ENCODE results near the gene RPF1. TPM values are rescaled to one million over a fixed set of nuclear protein-coding genes. Genes with fewer than 3 reads are reported as not detected.

Gene RPF1
- total RNA-seq, 5 donors from 2014 or later (not counting 1 experiment from before 2014, with no cell fraction given): 40.8 to 52.1 (median 43.6) TPM

DNA sequence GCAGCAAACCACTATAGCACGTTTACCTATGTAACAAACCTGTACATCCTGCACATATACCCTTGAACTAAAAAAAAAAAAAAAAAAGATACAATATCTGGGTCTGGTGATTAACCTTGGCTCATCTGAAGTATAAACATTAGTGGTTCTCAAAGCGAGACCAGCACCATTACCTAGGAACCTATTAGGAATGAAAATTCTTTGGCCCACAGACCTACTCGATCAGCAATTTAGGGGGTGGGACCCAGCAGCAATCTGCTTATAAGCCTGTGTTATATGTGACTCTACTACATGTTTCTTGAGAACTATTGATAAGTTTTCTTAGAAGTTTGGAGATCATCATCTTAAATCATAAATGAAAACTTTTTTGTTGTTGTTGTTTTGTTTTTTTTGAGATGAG lies 17.4 kb downstream of the RPF1 start:
- Mint-ChIP-seq H3K27ac (no peak overlapping the region), H3K4me3 (no peak overlapping the region), H3K36me3 (peaks cover 36% of the 10 kb centered on the region), H3K9me3 (no peaks in the 10 kb centered on the region), H3K4me1 (peaks cover 22 to 37% (median 30%) of the 10 kb centered on the region in 3 donors), H3K27me3 (no peaks in the 10 kb centered on the region)
- DNase-seq (no peak), ATAC-seq (replicated peaks in 1 of 4) (no peak)
- WGBS (ENCODE audit: insufficient coverage): no CpG with 5 or more reads among the region's 3 CpGs
- ChIA-PET CTCF (interaction anchor here (0.6 to 1.5 kb wide), 3 partner anchors 10 to 533 kb away, joined by 3 to 4 read pairs (median 3); partner anchors contain the start of genes GNG5 (in 1 of the 2) and SPATA1 (in 1 of the 2)), POLR2A (interaction anchor here in 1 of 2 donors (2.2 kb wide), 1 partner anchor 16 kb away, joined by 7 read pairs; no protein-coding TSS in a partner anchor)
- peaks cover 0 to 81% of the 10 kb centered on the region in 2 donors for H3K36me3 ChIP-seq (ENCODE audit: control insufficient read depth in 2 of 2, extremely low read depth in 1 of 2, insufficient read depth in 1 of 2, low read length in 1 of 2)
- no peak overlapping the region for H3K4me3 ChIP-seq (ENCODE audit: control insufficient read depth in 1 of 2, extremely low read depth in 1 of 2, low read length in 1 of 2)
- no peak overlapping the region for H3K27ac ChIP-seq (ENCODE audit: low read length)
- H3K9me3 ChIP-seq: no peaks in the 10 kb centered on the region
- peaks cover 0 to 2% of the 10 kb centered on the region in 2 experiments for H3K4me1 ChIP-seq (ENCODE audit: control insufficient read depth in 1 of 2, extremely low read depth in 1 of 2, insufficient read depth in 2 of 2, low read length in 2 of 2)
- no peaks in the 10 kb centered on the region for H3K27me3 ChIP-seq (replicated peaks in 1 of 2; ENCODE audit: control insufficient read depth in 2 of 2, extremely low read depth in 1 of 2, insufficient read depth in 2 of 2, low read length in 1 of 2)

DNA sequence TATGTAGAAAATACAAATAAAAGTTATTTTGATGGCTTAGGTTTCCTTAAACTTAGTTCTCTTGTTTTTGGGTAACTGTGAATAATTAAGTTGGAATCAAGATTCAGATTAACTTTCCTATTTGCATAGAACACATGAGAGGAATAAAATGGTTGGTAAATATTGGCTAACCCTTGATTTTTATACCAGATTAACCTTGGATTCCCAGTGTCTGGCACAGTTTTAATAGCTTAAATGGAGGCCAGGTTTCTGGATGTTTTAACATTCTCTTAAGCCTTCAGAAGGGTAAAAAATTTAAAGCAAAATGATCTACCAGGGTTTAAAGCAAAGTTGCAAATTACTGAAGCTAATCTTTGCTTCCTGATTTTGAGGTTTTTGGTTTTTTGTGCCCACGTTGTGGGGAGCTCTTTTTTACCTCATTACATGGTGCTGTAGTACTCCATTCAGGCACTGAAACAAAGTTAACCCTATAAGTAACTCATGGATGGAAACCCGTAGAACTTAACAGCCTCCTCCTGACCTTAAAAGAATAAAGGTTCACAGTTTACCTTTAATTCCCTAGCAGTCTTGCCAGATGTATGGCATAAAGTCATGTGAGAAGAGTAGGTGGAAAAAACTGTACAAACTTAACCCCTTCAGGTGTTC lies 18.7 kb downstream of the RPF1 start:
- DNase-seq (no peak), ATAC-seq (replicated peaks in 1 of 4) (peak in 2 of 4 experiments; percentile 24 to 56)
- no peak overlapping the region for H3K27ac ChIP-seq (ENCODE audit: low read length)
- ChIA-PET CTCF (interaction anchor here (0.5 to 1.1 kb wide), 3 partner anchors 18 to 64 kb away, joined by 3 to 5 read pairs (median 4); no protein-coding TSS in a partner anchor), POLR2A (interaction anchor here (1.0 to 2.2 kb wide), 3 partner anchors 11 to 18 kb away, joined by 3 to 7 read pairs (median 5); no protein-coding TSS in a partner anchor)
- H3K27me3 ChIP-seq (replicated peaks in 1 of 2; ENCODE audit: control insufficient read depth in 2 of 2, extremely low read depth in 1 of 2, insufficient read depth in 2 of 2, low read length in 1 of 2): no peaks in the 10 kb centered on the region
- peaks cover 0 to 68% of the 10 kb centered on the region in 2 donors for H3K36me3 ChIP-seq (ENCODE audit: control insufficient read depth in 2 of 2, extremely low read depth in 1 of 2, insufficient read depth in 1 of 2, low read length in 1 of 2)
- Mint-ChIP-seq H3K27me3 (no peaks in the 10 kb centered on the region), H3K4me1 (peaks cover 32 to 47% (median 40%) of the 10 kb centered on the region in 3 donors), H3K36me3 (peaks cover 31% of the 10 kb centered on the region), H3K4me3 (no peak overlapping the region), H3K9me3 (no peaks in the 10 kb centered on the region), H3K27ac (peak overlapping the region in 1 of 2 donors; percentile 58)
- no peak overlapping the region for H3K4me3 ChIP-seq (ENCODE audit: control insufficient read depth in 1 of 2, extremely low read depth in 1 of 2, low read length in 1 of 2)
- no peaks in the 10 kb centered on the region for H3K9me3 ChIP-seq
- no CpG with 5 or more reads among the region's 2 CpGs for WGBS (ENCODE audit: insufficient coverage)
- peaks cover 0 to 4% of the 10 kb centered on the region in 2 experiments for H3K4me1 ChIP-seq (ENCODE audit: control insufficient read depth in 1 of 2, extremely low read depth in 1 of 2, insufficient read depth in 2 of 2, low read length in 2 of 2)

DNA sequence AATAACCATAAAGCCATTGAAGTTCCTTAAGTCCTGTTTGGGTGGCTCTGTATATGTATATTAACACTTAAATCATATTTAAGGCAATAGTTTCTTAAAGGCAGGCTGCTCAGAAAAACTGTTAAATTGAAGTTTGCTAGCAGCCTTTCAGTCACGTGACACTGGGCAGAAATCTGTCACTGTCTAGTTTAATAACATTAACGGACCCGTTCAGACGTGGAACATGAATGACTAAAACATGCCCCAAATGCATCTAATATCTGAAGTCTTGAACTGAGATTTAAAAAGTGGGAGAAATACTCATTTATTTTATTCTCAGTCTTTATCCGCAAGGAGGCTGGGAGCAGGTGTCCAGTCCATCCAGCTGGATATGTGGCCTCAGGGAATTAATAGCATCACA lies 23.9 kb downstream of the RPF1 start:
- peak overlapping the region in 1 of 2 donors; percentile 89 for H3K27ac Mint-ChIP-seq

DNA sequence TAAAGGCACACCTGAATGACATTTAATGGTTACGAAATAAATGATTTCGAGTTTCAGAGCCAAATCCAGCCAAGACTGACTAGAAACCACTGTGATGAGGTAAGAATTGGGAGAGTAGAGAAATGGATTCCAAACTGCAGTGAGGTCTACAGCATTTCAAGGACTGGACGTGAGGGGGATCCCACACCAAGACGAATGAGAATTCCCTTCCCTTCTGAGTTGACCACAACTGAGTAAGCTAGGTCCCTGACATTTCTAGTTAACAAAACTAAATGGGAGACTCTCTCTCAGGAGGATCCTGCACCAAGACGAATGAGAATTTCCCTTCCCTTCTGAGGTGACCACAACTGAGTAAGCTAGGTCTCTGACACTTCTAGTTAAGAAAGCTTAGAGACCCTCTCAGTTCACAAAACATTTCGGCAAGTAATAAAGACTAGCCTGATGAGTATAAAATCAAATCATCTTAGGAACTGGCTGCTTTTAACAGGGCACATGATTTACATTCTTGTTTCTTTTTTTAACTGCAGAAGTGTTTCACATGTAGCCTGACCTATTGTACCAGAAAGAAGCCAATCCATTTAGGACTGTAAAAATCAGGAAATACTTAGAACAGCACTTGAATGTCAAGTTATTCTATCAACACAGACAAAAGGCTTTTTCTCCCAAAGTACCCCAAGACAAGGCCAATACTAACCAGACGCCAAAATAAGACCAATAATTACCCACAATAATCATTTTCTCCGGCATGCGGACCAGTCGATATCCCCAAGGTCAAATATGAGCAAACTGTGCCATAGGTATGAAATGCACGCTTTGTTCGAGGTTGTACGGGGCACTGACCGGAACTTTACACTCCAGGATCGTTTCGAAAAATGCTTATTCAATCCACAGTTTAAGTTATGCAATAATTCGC lies 25.8 kb downstream of the RPF1 start:
- Mint-ChIP-seq H3K9me3 (peaks cover 0 to 2% (median 0%) of the 10 kb centered on the region in 3 donors), H3K27ac (peak overlapping the region; percentile 89 to 97)

More for the DNA sequence above, 23.9 kb downstream of the RPF1 start:
- H3K4me3 ChIP-seq (ENCODE audit: control insufficient read depth in 1 of 2, extremely low read depth in 1 of 2, low read length in 1 of 2): no peak overlapping the region
- peaks cover 9 to 28% of the 10 kb centered on the region in 2 experiments for H3K4me1 ChIP-seq (ENCODE audit: control insufficient read depth in 1 of 2, extremely low read depth in 1 of 2, insufficient read depth in 2 of 2, low read length in 2 of 2)
- no peaks in the 10 kb centered on the region for H3K27me3 ChIP-seq (replicated peaks in 1 of 2; ENCODE audit: control insufficient read depth in 2 of 2, extremely low read depth in 1 of 2, insufficient read depth in 2 of 2, low read length in 1 of 2)
- ChIA-PET CTCF (interaction anchor here in 1 of 2 donors (0.7 kb wide), 1 partner anchor 70 kb away, joined by 3 read pairs; no protein-coding TSS in a partner anchor), POLR2A (interaction anchor here (0.7 to 1.0 kb wide), 3 partner anchors 22 to 352 kb away, joined by 3 read pairs; no protein-coding TSS in a partner anchor)
- Mint-ChIP-seq H3K27me3 (no peaks in the 10 kb centered on the region), H3K36me3 (peaks cover 5% of the 10 kb centered on the region), H3K9me3 (no peaks in the 10 kb centered on the region), H3K4me1 (peaks cover 58 to 67% (median 64%) of the 10 kb centered on the region in 3 donors), H3K4me3 (no peak overlapping the region)
- peaks cover 0 to 20% of the 10 kb centered on the region in 2 donors for H3K36me3 ChIP-seq (ENCODE audit: control insufficient read depth in 2 of 2, extremely low read depth in 1 of 2, insufficient read depth in 1 of 2, low read length in 1 of 2)
- DNase-seq: no peak
- no peak overlapping the region for H3K27ac ChIP-seq (ENCODE audit: low read length)
- no peak for ATAC-seq (replicated peaks in 1 of 4)
- no peaks in the 10 kb centered on the region for H3K9me3 ChIP-seq
- 43% methylated on average over 1 of the region's 5 CpGs for WGBS (ENCODE audit: insufficient coverage)

DNA sequence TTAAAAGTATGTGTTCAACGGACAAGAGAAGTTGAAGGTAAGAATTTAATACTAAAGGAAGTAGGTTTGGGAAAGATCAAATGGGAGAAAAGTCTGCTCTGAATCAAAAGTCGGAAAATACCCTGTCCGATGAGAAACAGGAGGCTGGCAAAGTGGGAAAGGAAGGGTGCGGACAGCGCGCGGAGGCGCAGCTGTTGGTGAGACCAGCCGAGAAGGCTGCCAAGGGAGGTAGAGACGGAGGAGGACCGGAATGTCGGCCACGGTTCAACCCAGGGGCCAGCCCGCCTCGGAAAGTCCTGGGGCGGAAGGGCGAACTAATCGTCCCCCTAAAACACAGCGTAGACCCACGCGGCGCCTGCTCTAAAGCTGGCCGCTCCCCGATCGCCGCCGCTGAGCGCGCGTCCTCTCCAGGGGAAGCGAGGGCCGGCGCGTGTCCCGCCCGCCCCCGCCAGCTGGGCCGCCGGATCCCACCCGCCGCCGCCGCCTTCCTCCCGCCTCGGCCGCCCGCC lies 26.5 kb downstream of the RPF1 start:
- peaks cover 15% of the 10 kb centered on the region for H3K36me3 Mint-ChIP-seq
- Histone ChIP-seq H3K4me1 (ENCODE audit: control insufficient read depth in 1 of 2, extremely low read depth in 1 of 2, insufficient read depth in 2 of 2, low read length in 2 of 2) (peaks cover 9 to 27% of the 10 kb centered on the region in 2 experiments), H3K4me3 (ENCODE audit: control insufficient read depth in 1 of 2, extremely low read depth in 1 of 2, low read length in 1 of 2) (peak overlapping the region; percentile 81 to 88), H3K36me3 (ENCODE audit: control insufficient read depth in 2 of 2, extremely low read depth in 1 of 2, insufficient read depth in 1 of 2, low read length in 1 of 2) (no peaks in the 10 kb centered on the region), H3K27ac (ENCODE audit: low read length) (peak overlapping the region; percentile 59), H3K9me3 (no peaks in the 10 kb centered on the region), H3K27me3 (replicated peaks in 1 of 2; ENCODE audit: control insufficient read depth in 2 of 2, extremely low read depth in 1 of 2, insufficient read depth in 2 of 2, low read length in 1 of 2) (no peaks in the 10 kb centered on the region)
- H3K27ac Mint-ChIP-seq: peak overlapping the region; percentile 94 to 97
- ATAC-seq (replicated peaks in 1 of 4) (peak; percentile 33 to 46 (median 39)), DNase-seq (peak in 1 of 35 experiments; percentile 2)
- POLR2A ChIA-PET: interaction anchor here (0.5 to 1.2 kb wide), 6 partner anchors 26 to 749 kb away, joined by 3 to 4 read pairs (median 3); partner anchors contain the start of gene CTBS (in 1 of the 2)
- H3K9me3 Mint-ChIP-seq: peaks cover 0 to 3% (median 2%) of the 10 kb centered on the region in 3 donors
- CTCF ChIA-PET: interaction anchor here (0.6 to 2.0 kb wide), 11 partner anchors 10 to 531 kb away, joined by 3 to 11 read pairs (median 6); partner anchors contain the start of genes PRKACB (in 2 of the 2) and CTBS (in 1 of the 2)
- peaks cover 46 to 60% (median 52%) of the 10 kb centered on the region in 3 donors for H3K4me1 Mint-ChIP-seq
- WGBS (ENCODE audit: insufficient coverage): 0% methylated on average over 44 of the region's 47 CpGs
- peak overlapping the region; percentile 98 to 100 (median 98) for H3K4me3 Mint-ChIP-seq
- no peaks in the 10 kb centered on the region for H3K27me3 Mint-ChIP-seq

More for the DNA sequence above, 25.8 kb downstream of the RPF1 start:
- 0% methylated on average over 9 of the region's 17 CpGs for WGBS (ENCODE audit: insufficient coverage)
- ChIA-PET POLR2A (interaction anchor here (0.6 to 1.3 kb wide), 6 partner anchors 11 to 361 kb away, joined by 3 to 5 read pairs (median 3); partner anchors contain the start of gene PRKACB (in 1 of the 2)), CTCF (interaction anchor here in 1 of 2 donors (0.9 to 2.0 kb wide), 7 partner anchors 25 to 361 kb away, joined by 3 to 11 read pairs (median 4); partner anchors contain the start of genes CTBS and PRKACB)
- H3K36me3 Mint-ChIP-seq: peaks cover 8% of the 10 kb centered on the region
- DNase-seq (peak in 1 of 35 experiments; percentile 35), ATAC-seq (replicated peaks in 1 of 4) (no peak)
- Histone ChIP-seq H3K4me1 (ENCODE audit: control insufficient read depth in 1 of 2, extremely low read depth in 1 of 2, insufficient read depth in 2 of 2, low read length in 2 of 2) (peaks cover 9 to 27% of the 10 kb centered on the region in 2 experiments), H3K27me3 (replicated peaks in 1 of 2; ENCODE audit: control insufficient read depth in 2 of 2, extremely low read depth in 1 of 2, insufficient read depth in 2 of 2, low read length in 1 of 2) (no peaks in the 10 kb centered on the region), H3K4me3 (ENCODE audit: control insufficient read depth in 1 of 2, extremely low read depth in 1 of 2, low read length in 1 of 2) (peak overlapping the region; percentile 81 to 88), H3K36me3 (ENCODE audit: control insufficient read depth in 2 of 2, extremely low read depth in 1 of 2, insufficient read depth in 1 of 2, low read length in 1 of 2) (peaks cover 0 to 3% of the 10 kb centered on the region in 2 donors), H3K27ac (ENCODE audit: low read length) (peak overlapping the region; percentile 59), H3K9me3 (no peaks in the 10 kb centered on the region)
- H3K4me1 Mint-ChIP-seq: peaks cover 50 to 65% (median 59%) of the 10 kb centered on the region in 3 donors
- no peaks in the 10 kb centered on the region for H3K27me3 Mint-ChIP-seq
- H3K4me3 Mint-ChIP-seq: peak overlapping the region; percentile 98 to 100 (median 98)
